Activated CD4-positive, CD25-positive, alpha-beta regulatory T cell treated with anti-CD3 and anti-CD28 coated beads, Interleukin-2, amount 50 U/mL, for 72 hours (primary cell): ENCODE measurements around the gene WDR90.

Source experiments
- DNase-seq: peaks from one replicate; pipeline ENCODE4 v3.0.0; 2021

Gene WDR90

DNA sequence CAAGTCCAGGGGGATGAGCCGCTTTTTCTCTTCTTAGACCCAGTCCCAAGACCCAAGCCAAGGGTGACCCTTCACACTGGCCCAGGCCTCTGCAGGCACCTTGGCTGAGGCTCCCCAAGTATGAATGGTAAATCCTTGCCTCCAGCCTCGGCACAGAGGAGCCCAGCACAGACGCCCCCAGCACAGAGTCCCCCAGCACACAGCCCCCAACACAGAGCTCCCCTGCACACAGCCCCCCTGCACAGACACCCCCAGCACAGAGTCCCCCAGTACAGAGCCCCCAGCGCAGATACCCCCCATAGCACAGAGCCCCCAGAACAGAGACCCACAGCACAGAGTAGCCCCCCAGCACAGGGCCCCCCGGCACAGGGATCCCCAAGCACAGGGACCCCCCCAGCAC, 8.6 kb upstream of the WDR90 start:
- DNase-seq = no peak

DNA sequence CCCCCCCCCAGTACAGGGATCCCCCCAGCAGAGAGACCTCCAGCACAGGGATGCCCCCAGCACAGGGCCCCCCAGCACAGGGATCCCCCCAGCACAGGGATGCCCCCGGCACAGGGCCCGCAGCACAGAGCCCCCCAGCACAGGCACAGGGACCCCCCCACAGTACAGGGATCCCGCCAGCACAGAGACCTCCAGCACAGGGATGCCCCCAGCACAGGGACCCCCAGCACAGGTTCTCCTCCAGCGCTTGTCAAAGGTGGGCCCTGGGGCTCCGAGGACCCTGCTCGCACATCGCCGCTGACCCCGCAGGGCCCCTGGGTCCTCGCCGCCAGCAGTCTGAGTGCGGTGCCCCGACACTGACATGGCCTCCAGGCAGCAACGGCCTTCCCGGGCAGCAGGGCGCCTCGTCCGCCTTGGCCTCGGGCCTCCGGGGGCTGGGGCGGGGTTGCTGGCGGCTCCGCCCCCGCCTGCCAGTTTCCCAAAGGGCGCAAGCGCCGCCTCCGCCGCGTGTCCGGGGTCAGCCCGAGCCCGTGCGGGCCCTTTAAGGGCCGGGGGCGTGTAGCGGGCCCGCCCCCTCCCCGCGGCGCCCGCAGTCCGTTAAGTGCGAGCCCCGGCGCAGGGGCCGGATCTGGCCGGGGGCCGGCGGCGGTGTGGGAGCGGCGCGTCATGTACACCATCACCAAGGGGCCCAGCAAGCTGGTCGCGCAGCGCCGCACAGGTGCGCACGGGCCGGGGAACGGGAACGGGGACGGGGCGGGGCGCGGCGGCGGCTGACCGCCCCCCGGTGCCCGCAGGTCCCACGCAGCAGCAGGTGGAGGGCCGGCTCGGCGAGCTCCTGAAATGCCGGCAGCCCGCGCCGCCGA, 7.6 kb upstream of the WDR90 start, which contains the start of gene MCRIP2:
Gene MCRIP2, plus strand, starts transcription at position 503 of the 863 bp plus-strand sequence. Its CDS starts 164 bp downstream, at position 667.
- peak; percentile 82 for DNase-seq

DNA sequence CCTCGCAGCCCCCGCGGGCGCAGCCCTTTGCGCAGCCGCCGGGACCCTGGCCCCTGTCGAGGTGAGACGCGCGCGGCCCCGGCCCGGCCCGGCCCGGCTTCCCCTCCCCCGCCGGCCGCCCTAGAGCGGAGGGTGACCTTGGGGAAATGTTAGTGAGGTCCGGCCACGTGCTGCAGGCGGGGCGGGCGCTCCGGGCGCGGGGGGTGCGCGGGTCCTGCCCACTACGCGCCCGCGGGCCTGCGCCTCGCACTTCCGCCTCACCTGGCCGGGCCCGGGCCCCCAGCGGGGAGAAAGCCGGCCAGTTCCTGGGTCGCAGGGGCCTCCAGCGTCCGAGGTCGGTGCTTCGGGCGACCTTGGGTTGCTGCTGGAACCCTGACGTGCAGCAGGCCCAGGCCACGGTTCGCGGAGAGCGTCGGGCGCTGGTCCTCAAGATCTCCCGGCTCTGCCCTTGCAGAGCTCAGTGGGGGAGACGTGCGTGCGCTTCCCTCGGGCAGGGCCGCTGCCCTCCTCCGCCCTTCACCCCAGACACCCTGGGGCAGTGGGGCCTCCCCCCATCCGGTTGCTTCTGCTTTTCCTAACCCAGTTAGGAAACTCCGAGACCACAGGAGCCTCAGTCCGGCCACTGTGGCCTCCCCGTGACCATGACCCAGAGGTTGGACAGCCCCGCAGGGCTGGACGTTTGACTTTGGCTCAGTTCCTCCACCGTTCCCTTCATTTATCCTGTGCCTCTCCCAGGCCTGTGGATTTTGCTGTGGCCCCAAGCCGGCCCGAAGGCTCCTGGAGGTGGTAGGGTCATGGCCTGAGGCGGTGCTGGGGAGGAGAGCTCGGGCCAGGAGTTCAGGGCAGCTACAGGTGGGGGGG, 6.7 kb upstream of the WDR90 start:
- peak; percentile 57 for DNase-seq

DNA sequence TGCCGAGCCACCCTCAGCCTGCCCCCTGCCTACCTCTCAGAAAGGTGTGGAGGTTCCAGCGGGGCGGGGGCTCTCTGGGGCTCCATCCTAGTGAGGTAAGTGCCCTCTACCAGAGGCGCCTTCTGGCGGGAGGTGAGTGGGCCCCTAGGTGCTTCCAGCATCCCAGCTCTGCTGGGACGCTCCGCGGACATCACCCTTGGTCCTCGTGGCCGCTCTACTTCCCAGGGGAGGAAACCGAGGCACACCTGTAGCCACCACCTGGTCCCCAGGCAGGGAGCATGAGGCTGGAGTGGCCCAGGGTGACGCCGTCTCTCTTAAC, 6.2 kb upstream of the WDR90 start:
- DNase-seq = no peak

DNA sequence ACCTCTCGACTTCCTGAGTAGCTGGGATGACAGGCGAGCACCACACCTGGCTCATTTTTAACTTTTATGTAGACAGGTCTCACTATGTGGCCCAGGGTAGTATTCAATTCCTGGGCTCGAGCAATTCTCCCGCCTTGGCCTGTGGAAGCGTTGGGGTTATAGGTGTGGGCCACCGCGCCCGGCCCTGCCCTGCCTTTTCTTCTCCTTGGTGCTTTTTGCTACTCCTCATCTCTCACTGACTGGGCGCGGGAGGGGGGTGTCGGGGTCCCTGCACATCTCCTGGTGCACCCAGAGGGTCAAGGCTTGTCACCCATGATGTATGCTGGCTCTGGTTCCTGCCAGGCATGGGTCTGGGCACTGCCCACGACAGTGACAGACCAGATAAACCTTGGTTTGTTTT, 4.6 kb upstream of the WDR90 start:
- no peak for DNase-seq

DNA sequence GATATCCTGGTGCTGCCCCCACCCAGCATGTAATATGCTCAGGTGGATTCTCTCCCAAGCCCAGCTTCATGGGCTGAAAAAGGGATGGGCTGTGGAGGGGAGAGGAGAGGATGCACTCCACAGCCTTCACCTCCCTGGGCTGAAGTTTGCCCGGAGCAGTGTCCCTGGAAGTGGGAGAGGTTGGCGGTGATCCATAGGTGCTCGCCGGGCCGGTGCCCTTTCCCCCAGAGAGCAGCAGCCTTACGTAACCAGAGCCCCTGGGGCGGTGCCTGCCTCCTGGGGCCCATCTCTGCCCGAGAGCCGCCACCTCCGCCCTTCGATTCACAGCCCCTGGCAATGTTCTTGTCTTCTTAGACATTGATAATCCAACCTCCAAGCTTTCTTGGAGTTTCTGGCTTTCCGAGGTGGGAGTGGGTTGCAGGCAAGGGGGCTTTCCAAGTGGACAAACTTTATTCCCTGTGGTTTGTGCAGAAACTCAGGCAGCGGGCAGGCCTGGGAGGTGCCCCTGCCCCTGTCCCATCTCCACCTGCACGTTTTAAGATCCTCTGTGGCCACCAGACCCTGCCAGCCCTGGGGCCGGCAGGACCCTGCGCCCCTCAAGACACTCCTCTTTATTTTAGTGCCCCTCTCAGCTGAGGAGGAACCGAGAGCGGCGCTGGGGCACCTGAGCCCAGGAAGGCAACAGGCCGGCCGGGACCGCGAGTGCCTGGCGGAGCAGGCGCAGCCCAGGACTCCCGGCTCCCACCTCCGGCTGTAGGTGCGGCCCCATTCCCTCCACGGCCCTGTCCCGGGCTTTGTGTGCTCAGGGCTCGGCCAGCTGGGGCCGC, 3.1 kb upstream of the WDR90 start:
- DNase-seq = no peak

DNA sequence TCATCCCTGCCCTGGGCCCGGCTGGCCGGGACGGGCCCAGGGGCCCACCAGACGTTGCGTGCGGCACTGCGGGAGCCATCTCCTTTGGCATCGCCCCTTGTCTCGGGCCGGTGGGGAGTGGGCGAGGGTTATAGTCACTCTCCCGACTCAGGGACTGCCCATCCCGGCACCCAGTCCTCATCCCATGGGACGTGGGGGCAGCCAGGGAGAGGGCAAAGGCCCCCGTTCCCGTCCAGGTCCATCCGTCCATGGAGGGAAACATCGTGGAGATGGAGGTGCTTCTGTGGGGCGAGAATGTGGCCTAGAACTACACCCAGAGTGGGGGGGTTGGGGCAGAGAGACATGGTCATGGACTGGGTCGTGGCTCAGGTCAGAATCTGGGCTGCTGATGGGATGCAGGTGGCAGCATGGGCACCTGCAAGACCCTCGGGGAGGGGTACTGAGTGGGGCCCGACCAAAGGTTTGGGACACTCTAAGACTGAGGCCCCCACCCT, 2.4 kb upstream of the WDR90 start:
- no peak for DNase-seq

DNA sequence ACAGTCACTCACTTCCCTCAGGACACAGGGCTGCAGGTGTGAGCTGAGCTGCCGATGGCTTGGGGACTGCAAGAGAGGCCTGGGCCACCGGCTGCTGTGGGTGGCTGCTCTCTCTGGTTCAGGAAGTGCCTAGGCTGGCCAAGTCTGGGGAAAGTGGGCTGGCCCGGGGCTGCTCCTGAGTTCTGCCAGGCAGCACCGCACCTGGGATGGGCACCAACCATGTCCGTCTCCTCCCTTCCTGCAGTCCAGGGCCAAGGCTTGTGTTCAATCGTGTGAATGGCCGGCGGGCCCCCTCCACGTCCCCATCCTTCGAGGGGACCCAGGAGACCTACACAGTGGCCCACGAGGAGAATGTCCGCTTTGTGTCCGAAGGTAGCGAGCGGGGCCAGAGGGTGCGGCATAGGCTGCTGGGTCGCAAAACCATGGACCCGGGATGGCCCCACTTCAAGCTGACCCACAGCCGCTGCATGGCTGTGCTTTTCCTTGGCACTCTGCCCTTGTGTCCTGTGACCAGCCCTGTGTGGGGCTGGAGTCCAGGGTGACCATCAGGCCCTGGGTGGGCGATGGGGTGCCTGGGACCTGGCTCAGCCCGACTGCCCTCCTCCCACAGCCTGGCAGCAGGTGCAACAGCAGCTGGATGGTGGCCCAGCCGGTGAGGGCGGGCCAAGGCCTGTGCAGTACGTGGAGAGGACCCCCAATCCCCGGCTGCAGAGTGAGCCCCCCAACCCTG, 1.8 kb upstream of the WDR90 start:
- DNase-seq = no peak

DNA sequence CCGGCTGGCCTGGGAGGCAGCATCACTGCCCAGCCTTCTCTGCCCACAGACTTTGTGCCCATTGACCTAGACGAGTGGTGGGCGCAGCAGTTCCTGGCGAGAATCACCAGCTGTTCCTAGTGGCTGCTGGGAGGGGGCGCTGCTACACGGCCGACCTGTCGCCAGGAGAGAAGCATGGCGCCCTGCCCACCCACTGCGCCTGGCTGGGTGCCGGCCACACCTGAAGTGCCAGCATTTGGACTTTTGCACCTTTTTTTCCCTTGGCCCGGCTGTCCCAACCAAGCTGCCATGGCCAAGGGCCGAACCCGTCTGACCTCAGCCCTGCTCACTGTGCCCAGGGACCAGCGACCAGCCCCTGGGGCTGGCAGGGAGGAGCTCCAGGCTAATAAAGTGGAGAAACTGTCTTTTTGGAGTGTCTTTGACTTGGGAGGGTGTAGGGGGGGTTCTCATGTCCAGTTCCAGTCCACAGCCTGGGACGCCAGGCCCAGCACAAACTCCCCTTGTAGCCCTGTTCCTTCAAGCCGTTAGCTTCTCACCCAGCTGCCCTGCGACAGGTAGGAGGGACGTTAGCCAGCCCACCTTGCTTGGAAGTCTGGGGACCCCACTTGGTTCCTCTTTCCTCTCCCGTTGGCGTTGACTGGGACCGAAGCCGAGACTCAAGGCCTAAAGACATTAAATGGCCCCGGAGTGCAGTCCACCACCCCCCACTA, 939 bp upstream of the WDR90 start:
- no peak for DNase-seq

DNA sequence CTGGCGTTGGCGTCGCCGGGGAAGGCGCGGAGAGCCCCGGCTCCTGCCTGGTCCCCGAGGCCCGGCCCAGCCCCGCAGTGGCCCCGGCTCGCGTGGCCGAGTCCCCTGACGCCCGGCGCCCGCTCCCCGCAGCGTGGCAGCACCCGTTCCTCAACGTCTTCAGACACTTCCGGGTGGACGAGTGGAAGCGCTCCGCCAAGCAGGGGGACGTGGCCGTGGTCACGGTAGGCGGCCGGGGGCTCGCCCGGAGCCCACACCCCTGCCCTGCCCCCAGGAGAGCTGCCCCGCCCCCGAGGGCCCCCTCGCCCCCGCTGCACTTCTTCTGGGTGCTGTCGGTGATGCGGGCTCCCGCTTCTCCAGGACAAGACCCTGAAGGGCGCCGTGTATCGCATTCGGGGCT, 466 bp downstream of the WDR90 start:
- no peak for DNase-seq

DNA sequence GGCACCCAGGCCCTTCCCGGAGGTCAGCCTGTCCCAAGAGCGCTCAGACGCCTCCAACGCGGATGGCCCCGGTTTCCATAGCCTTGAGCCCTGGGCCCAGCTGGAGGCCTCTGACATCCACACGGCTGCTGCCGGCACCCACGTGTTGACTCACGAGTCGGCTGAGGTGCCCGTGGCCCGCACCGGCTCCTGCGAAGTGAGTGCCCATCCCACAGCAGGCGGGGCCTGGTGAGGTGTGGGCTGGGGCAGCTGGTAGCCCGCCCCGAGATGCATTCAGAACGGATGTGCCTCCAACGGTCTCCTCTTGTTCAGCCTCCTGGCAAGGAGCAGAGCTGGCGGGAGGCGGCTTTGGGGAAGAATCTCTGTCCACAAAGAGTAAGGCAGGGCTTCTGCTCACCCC, 2.7 kb downstream of the WDR90 start:
- DNase-seq = no peak

DNA sequence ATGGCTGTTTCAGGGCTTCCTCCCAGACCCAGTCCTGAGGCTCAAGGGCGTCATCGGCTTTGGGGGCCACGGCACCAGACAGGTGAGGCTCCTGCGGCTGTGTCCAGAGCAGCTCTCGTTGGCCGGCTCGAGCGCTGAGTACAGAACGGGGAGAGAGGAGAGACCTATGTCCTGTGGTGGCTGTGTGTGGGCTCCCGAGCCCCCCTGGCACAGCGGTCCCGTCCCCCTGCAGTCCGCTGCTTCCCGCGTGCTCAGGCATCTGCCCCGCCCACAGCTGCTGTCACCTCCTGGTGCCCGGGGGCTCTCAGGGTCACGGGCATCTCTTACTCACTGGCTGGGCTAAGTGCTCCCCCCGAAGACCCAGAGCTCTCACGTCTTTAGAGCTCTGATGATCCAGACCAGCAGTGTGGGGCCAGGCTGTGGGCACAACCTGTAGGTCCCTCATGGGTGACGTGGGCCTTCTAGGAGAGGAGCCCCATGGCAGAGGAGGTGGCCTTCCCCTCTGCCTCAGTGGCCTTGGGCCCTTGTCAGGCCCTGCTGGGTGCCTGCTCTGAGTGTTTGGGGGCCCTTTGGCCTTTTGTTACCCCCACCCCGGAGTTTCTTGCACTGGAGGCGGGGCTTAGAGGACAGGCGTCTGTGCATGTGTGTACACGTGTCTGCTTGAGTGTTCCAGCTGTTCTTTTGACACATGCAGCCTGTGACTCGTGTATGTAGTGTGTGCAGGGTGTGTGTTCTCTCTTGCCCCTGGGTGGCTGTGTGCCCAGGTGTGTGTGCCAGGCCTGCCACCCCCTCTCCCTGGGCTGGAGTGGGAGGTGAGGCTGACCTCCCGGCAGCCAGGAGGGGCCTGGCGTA, 3.5 kb downstream of the WDR90 start:
- DNase-seq = no peak

DNA sequence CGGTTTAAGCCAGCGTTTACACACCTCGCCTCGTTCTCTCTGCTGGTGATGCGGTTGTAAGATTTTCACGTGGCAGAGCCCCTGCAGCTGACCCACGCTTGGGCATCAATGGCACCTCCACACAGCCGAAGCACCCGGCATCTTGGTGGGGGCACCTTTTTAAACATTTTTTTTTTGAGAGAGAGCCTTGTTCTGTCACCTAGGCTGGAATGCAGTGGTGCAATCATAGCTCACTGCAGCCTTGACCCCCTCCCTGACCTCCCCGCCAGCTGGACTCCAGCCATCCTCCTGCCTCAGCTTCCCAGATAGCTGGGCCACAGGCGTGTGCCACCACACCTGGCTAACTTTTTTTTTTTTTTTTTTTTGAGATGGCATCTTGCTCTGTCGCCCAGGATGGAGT, 4.9 kb downstream of the WDR90 start:
- DNase-seq = no peak

DNA sequence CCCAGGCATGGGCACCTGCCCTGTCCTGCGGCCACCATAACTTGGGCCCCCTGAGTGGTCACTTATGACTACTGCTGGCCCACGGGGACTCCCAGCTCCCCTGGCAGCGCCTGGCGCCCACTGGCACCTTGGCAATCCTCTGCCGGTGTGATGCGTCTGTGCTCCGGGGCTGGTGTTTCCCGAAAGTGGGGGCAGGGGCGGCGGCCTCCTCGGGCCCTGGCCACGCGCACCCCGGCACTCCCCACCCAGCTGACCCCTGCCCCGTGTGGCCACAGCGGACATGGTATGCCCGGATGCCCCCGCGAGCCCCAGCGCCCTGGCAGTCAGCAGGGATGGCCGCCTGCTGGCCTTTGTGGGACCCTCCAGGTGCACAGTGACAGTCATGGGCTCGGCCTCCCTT, 8.3 kb downstream of the WDR90 start:
- no peak for DNase-seq

DNA sequence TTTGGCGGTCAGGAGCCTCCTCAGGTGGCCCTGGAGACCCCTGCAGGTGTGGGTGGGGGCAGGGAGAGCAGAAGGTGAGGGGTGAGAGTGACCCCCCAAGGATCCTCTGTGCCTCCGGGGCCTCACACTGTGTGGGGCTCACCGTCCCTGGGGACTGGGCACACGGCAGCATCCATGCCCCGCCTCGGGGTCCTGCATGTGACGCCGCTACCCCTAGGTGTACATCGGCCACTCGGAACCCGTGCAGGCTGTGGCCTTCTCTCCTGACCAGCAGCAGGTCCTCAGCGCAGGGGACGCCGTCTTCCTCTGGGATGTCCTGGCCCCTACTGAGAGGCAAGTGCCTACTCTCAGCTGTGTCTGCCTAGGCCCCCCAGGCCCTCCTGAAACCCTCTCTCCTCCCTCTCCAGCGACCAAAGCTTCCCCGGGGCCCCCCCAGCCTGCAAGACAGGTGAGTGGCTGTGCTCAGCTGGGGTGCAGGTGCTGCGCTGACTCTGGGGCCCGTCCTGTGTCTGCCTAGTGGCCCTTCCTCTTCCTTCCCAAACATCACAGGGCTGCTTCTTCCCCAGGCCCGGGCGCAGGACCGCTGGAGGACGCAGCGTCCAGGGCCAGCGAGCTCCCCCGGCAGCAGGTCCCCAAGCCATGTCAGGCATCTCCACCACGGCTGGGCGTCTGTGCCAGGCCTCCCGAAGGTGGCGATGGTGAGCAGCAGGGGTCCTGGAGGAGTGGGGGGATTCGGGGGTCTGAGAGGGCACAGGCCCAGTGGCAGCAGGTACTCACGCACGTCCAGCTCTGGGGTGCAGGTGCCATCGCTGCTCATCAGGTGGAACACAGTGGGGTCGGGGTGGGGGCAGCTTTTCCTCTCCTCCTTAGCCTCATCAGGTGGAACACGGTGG, 9.8 kb downstream of the WDR90 start:
- no peak for DNase-seq

DNA sequence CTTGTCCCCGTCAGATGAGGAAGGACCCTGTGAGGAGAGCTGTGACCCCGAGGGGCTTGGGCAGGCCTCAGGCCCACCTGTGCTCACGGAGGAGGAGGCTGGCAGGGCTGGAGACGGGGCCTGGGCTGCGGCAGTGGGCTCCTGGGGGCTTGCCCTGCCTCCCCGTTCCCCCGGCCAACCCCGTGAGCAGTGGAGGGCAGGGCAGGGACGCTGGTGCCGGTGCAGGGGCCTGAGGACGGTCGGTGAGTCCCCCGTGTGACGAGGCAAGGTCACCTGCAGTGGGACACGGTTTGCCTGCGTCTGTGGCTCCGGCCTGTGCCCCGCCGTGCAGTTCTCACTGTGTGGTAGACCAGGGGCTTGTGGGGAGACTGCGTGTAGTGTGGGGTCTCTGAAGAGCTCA, 10.5 kb downstream of the WDR90 start:
- no peak for DNase-seq

DNA sequence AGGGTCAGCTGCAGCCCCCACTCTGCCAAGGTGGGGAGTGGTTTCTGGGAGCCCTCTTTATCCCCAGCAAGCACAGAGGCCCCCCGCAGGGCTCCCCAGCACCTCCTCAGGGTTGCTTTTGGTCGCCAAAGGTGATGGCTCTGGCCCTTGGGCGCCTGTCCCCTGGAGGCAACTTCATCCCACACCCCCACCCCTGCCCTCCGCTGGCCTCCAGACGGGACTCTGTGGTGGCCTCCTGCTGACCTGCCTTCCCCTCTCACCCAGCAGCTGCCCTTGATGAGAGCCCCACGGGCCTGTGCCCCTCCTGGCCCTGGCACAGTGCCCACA, 10.9 kb downstream of the WDR90 start:
- no peak for DNase-seq

DNA sequence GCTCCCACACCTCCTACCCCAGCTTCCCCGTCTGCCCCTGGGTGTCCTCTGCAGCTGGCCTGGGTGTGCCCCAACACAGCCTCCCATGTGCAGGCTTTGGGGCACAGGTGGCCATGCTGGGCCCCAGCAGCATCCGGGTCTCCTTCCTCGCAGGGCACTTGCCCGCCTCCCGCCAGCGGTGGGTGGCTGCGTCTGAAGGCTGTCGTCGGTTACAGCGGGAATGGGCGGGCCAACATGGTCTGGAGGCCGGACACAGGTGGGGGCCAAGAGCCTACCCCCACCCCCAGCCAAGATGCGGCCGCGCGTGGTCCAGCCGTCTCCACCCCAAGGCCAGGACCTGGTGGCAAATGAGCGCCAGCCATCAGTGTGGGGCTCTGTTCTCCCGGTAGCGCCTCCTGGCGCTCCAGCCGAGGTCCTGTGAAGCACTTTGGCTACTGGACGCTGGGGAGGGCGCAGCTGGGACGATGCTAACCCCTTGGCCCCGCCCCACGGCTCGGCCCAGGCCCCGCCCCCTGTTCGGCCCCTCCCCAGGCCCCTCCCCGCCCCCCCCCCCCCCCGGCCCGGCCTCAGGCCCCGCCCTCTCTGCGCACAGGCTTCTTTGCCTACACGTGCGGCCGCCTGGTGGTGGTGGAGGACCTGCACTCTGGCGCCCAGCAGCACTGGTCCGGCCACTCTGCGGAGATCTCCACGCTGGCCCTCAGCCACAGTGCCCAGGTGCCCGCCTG, 11.5 kb downstream of the WDR90 start:
- peak; percentile 70 for DNase-seq

DNA sequence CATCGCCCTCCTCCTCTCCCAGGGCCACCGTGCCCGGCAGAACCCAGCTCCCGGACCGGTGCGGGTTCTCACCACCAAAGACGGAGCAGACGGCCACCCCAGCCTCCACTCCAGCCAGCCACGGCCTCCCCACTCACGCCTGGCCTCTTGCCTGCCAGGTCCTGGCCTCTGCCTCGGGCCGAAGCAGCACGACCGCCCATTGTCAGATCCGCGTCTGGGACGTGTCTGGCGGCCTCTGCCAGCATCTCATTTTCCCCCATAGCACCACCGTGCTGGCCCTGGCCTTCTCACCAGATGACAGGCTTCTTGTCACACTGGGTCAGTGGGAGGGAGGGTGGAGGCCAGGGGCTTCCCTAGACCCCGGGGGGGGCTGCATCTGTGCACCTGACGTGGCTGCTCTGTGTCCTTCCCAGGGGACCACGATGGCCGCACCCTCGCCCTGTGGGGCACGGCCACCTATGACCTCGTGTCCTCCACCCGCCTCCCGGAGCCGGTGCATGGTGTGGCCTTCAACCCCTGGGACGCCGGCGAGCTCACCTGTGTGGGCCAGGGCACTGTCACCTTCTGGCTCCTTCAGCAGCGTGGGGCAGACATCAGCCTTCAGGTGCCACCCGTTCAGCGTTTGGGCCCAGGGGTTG, 12.1 kb downstream of the WDR90 start:
- DNase-seq = no peak
